HT-29 (cell line): ENCODE results near the gene SULF2. TPM values are rescaled to one million over a fixed set of nuclear protein-coding genes. Genes with fewer than 3 reads are reported as not detected.

Source experiments
- DNase-seq: peaks from one replicate; pipeline ENCODE4 v3.0.0-alpha.2; 2015; ENCODE audit warnings: low spot score
- total RNA-seq: library from RNA; depleted of rRNA; stranded (reverse); fragments of >200 nt; shearing (Covaris generic); gene quantifications from 2 replicates; pipeline ENCODE4 v1.2.3, GENCODE V29; 2014

Gene SULF2
- total RNA-seq, 1 experiment from 2014 or later = 147 TPM

DNA sequence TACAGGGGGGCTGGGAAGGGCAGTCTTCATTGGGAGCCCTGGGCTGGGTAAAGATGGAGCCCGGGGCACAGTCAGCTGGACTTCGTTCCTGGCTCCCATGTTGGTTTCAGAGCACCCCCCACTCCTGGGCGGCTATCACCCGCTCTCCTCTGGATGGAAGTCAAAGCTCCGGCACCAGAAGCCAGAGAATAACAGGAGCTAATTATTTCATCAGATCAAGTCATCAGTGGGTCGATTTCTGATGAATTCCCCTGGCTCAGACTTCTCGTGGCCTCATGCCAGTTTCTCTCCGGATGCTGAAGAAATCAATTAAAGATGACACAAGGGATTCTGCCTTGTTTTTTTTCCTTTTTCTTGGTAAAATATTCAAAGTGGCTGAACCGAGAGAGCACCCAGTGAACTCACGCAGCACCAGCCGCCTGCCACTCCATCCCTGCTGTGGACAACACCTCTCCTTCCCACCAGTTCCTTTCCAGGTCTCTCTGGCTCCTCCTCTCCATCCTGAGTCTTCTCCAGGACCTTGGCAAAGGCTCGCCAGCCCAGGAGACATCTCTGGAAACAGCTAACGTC lies 22.5 kb downstream of the SULF2 start:
- no peak for DNase-seq

DNA sequence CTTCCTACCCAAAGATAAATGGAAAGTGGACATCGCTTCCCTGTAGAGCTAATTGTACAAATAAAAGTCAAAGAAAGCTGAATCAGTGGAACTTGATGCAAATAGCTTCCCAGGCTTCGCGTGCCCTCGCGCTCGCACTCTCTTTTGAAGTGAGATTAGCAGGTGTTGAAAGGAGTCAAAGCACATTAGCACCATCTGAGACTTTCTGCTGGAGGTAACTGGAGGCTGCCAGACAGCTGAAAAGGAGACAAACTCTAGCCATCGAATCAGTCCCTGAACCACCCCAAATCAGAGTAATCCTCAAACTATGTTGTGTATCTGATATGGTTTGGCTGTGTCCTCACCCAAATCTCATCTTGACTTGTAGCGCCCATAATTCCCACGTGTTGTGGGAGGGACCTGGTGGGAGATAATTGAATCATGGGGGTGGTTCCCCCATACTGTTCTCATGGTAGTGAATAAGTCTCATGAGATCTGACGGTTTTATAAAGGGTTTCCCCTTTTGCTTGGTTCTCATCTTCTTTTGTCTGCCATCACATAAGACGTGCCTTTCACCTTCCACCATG lies 23.7 kb downstream of the SULF2 start:
- no peak for DNase-seq

DNA sequence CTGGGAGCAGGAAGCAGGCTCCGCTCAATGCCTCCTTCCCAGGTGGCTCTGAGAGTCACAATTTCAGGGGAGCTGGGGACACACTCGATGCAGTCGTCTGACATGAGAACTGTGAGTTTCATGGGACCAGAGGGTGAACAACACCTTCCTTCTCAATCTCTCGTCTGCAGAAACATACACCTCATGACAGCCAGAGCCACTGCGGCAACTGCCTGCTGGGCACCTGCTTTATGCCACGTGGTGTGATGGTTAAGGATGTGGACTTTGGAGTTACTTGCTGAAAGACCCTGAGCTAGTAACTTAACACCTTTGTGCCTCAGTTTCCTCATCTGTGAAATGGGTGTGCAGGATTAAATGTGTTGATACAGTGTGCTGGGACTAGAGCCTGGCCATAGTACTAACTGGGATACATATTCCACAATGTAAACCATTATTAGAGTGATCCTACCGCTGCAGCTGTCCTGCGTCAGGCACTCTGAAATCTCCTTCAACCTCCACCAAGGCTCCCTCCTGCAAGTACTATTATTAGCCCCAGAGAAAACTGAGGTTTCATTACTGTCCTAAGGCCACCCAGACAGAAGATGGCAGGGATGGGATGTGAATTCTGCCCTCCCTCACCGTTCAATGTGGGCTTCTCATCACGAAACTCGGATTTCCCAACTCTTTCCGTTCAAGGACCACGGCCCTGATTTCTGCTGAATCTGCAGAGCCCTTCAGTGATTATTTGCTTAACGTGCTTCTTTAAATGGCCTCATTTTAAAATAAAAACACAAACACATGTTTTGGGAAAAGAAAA lies 24.4 kb downstream of the SULF2 start:
- no peak for DNase-seq

DNA sequence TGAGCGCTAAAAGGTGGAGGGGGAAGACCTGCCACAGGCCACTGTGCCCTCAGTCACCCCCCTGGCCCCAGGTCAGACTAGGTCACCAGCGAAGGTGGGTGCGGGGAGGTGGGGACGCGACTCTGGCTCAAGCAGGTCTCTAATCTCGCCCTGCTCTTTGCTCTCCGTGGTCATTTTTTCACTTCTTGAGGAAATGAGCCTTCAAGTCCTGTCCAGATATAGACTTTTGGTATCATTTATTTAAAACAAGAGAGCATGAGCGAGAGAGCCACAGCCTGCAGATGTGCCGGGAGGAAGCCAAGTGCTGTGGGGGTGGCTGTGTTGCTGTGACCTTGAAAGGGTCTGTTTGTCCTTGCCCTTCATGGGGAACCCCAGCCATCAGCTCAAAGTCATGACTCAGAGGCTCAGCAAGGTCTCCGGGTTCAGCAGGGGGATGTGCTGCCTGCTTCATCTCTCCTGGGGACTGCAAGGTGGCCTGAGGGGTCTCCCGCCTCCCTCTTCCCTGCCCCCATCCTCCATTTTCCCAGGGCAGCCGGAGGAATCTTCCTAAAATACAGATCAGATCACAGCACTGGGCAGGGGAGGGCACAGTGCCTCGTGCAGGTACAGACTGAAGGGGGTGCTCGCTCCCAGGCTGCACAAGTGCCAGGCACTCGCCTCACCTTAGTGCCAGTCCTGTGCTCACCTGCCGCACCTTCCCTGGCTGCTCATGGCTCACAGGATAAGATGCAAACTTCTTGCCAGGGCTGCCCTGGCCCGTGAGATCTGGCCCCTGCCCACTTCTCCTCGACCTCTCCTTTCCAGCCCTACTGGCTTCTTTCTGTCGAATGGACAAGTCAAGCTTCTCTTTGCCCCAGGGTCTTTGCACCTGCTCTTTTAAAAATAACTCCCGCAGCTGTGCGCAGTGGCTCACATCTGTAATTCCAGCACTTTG lies 26.5 kb downstream of the SULF2 start:
- no peak for DNase-seq

DNA sequence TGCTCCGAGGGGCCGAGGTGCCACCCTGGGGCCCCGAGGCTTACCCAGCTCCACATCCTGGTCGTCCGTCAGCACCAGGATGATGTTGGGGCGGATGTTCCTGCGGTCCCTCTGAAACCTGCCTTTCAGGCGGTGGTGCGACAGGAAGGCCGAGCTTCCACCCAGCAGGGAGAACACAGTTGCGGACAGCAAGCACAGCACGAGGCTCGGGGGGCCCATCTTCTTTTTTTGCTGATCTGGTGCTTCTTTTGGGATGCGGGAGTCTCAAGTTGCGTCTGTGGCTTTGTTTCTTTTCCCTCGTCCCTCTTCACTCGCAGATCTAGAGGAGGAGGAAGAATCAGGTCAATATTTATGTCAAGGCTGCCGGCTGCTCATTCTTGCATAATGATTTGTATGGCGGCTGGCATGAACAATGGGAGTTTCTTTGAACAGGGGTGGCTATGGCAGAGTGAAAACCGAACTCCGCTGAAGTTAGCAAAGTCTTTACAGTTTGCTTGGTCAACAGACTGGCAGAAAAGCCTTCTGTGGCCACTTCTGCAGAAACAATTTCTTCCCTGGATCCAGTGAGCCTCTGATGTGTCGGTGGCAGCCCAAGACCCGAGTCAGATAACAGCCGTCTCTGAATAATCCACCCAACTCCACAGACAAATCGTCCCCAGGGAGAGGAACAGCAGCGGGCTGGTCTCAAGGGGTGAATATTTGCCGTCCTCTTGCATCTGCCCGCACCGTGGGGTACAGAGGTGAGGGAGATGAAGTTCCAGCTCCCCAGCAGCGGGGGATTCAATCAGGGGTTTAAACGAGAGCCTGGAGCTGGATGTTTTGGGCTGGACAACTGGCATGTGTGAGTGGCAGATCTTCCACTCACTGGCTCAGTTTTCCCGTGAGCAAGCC lies 27.9 kb downstream of the SULF2 start:
- no peak for DNase-seq

DNA sequence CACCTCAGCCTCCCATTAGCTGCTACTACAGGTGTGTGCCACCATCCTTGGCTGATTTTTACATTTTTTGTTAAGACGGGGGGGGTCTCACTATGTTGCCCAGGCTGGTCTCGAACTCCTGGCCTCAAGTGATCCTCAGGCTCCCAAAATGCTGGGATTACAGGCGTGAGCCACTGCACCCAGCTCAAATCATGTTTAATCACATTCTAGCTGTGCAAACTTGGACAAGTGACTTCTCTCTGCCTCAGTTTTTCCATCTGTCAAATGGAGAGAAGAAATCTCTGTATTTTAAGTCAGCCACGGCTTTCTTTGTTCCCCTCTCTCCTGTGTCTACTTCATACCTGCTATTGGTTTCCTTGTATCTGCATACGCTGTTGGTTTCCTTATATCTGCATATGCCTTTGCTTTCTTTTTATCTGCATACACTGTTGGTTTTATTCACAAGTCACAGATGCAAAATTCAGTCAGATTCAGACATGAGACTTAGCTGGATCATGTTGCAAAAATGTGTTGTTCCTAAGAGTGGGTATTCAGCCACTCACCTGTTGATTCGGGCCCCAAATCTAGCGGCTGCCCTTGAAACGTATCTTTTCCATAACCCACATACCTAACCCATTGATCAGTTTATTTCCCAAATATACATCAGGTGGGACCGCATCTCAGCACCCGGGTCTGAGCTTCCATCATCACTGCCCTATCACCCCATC lies 30.2 kb downstream of the SULF2 start:
- no peak for DNase-seq

DNA sequence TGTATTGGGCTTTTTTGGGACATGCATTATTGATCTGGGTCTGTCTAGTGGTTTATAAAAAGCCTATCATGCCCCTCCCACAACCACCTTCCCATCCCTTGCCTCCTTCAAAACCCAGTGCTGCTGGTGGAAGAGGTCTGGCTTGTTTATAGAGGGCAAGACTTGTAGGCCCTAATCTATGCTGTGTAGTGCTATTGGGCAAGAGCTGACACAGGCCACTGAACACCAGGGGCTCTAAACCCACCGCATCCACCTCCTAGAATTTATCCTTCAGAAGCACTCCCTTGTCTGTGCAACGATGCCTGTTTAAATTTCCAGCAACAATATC lies 30.9 kb downstream of the SULF2 start:
- no peak for DNase-seq

DNA sequence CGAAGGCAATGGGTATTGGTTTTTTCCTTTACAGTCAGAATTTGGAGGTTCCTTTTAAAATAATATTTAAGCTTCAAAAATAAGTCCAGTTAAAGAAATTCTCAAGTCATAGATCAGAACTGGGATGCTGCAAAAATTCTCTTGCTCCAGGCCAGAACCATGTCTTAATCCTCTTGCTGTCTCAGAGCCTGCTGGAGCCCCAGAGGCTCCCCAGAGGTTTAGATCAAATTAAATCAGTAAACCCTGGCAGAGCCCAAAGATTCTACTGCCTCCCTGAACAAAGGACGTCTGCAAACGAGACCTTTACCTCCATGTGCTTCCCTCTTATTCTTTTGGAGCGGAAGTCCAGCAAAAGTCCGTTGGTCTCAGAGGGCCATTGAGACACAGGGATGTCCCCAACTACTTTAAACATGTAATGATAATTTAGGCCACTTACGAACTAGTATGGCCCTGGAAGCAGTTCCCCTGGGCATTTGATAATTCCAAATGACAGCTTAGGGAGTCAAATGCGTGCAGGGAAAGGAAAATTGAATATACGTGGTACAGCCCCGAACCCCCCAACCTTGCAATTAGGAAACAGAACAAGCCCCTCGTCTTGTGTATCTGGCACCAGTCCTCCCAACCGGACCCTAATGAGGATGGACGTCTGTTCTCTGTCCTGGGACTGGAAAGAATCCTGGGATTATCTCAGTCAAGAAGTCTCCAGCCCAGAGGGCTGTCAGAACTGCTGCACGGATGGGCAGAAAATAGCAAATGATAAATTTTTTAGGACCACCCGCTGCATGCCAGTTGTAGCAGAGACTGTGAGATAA lies 31.5 kb downstream of the SULF2 start:
- DNase-seq = no peak

DNA sequence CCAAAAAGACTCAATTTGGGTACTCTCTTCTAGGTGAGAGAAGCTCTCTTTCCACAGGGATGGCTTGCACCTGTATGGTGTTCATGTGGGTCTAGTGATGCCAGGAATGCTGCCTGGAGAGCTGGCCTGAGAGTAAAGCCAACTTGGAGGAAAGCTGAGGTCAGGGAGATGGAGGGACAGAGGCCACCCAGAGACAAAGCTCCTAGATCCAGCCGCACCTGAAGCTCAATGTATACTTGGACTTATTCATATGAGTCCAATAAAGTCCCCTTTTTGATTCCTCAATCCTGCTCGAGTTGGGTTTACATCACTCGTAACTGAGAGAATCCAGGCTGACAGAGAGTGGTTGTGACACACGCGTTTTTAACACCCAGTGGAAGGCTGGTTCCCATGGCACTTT lies 33.8 kb downstream of the SULF2 start:
- no peak for DNase-seq

DNA sequence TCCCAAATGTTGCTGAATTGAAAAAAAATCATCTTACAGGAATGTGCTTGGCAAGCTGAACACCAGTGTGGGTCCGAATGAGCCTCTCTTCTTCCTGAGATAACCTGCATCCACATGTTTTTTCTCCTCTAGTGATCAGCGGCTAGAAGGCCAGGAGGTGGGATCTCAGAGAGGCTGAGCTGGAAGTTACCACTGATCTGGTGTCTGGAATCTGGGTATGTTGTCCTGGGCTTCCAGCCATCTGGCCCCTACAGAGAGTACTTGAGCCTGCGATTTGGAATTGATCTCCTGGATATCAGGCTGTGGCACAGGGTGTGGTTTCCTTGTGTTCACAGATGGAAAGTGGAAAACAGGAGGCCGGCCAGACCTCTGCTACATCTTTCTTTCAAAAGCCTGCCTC lies 35.9 kb downstream of the SULF2 start:
- DNase-seq = no peak

DNA sequence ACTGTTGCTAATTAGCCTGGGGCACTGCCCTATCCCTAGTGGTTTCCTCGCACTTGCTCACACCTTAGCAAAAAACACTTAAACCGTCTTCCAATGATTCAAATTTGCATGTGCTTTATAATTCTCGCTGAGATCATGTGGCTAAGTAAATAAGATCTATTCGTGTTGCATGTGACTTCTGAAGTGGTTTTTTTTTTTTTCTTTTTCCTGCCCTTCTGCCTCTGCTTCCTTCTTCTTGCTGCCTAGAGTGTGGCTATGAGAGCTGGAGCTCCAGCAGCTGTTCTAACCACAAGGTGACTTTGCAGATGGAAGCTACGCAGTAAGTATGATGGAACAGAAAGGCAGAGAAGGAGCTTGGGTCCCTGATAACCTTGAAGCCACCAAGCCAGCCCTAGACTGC lies 36.5 kb downstream of the SULF2 start:
- no peak for DNase-seq

DNA sequence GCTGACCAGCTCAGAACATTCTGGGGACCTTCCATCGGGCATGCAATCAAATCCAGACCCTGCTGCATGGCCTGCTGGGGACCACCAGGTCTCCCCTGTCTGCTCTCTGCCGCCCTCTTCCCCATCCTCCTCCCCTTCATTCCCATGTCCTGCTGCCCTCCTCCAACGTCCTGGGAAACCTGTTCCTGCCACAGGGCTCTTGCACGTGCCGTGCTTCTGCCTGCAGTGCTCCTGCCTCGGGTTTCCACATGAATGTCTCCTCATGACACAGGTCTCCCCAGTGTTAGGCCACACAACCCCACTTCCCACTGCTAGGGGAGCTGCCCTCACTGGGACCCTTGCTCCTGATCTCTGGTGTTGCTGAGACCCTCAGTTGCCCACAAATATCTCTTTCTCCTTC lies 37.2 kb downstream of the SULF2 start:
- DNase-seq = no peak

DNA sequence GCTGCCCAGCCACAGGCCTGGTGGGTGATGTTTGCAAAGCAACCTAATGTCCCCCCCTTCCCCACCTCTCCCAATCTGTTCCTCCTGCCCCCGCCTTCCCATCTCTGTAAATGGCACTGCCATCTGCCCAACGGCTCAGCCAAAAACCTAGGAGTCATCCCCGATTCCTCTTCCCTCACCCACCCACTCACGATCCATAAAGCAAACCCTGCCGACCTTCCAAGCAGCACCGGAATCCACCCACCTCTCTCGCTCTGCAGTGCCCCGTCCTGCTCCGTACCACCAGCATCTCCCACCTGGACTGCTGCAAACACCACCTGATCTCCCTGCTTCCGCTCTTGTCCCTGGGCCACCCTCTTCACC lies 37.6 kb downstream of the SULF2 start:
- DNase-seq = no peak

DNA sequence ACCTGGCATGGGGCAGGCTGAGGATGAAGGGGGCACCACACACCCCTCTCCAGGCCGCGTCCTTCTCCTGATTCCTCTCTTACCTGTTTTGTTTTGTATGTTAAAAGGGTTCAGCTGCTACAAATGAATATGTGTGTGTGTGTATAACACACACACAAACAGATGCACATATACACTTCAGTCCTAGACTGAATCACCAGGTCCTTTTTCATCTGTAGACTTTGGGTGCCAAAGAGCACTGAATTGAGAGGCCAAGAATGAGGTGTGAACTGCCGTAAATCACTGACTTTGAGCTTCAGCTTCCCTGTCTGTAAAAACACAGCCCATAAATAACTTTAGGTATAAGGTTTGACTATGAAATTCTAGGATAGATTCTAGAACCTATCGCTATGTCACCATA lies 40.5 kb downstream of the SULF2 start:
- no peak for DNase-seq

DNA sequence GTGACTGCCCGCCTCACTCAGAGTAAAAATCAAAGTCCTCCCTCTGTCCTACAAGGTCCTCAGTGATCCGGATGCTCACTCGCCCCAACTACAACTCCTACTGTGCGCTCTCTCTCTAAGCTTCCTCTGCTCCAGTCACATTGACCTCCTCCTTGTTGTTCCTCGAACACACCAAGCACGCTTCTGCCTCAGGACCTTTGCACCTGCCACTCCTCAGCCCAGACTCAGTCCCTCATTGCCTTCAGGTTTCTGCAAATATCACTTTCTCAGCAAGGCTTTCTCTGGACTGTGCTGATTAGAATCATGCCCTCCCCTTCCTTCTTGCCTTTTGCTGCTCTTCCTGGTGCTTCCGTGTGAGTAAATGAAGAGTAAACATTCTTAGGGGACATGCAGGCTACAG lies 41.6 kb downstream of the SULF2 start:
- no peak for DNase-seq

DNA sequence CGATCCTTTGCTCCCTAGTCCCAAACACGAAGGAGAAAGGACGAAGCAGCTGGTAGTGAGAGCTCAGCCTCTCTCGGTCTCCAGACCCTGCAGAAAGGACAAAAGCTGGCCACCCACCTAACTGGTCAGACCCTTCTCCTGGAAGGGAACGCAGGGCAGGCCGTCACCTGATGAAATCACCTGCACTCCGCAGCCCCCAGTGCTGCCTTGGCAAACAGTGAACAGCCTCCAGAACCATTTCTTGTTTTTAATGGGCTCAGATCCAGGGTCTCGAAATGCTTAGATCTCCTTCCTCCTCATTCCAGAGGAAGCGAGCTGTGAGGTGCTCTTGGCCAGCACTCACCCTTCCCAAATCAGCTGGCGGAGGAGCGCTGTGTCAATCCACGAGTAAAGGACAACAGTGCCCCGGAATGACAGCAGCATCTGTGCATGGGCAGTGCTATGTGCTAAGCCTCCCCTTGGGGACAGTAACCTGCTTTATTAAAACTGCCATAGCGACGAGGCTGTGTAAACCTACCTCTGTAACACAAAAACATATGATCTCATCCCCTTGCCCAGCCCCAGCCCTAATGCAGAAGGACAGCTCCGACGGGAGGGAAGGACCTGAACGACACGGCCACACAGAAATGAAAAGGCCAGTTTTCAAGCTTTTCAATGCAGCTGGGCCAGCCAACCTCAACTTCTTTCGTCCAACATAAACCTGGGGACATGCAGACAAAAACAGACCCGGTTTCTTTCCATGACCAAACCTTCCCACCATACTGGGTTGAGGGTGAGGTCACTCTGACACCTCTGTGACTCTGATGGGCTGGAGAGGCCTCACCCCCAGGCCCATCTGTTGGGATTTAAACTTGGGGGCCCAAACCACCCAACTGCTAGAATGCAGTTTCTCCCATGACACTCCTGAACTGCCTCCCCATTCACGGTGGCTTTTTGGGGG lies 43.3 kb downstream of the SULF2 start:
- DNase-seq = no peak

DNA sequence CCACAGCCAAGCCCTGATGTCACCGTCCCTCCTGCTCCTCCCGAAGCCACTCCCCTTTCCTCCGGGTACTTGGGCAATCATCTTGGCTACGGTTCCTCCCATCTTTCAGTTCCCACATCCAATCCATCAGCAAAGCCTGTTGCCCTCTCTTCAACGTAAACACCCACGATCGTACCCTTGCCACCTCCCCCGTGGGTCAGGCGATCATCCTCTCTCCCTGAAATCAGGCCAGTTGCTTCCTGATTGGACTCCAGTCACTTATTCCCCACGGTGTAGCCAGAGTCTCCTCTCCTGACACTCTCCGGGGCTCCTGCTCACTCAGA lies 44.5 kb downstream of the SULF2 start:
- no peak for DNase-seq

DNA sequence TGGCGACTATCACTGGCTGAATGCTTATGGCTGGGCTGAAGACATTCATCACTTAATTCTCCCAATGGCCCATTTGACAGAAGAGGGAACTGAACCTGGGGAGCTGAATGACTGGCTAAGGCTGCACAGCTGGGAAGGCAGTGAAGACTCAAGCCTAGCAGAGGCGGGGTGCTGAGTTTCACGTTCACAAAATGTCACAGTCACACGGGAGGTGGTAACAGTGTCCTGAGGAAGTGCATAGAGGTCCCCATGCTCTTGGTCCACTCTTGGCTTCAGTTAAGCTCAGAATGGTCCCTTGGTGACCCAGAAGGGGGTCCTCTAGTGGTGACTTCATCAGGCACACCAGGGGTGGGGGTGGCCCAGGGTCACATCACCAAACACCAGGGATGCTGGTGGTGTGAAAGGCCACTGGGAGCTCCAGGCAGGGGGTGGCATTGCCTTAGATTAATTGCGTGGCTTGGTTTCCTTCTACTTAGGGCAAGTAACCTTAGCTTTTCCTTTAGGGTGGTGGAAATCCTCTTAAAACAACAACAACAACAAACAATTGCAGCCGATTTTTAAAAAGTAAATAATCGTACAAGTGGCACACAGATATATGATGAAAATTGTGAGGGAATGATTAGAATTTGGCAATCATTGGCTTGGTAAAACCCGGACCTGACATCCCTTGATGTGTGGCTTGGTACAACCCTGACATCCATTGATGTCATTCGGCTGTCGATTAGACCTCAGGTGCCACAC lies 45.0 kb downstream of the SULF2 start:
- no peak for DNase-seq
